ENCODE results near the gene POLR2I. TPM values are rescaled to one million over a fixed set of nuclear protein-coding genes. Genes with fewer than 3 reads are reported as not detected.

The POLR2I gene
- total RNA-seq, 4 donors from 2014 or later = 8.2 to 69.8 (median 25.2) TPM

DNA sequence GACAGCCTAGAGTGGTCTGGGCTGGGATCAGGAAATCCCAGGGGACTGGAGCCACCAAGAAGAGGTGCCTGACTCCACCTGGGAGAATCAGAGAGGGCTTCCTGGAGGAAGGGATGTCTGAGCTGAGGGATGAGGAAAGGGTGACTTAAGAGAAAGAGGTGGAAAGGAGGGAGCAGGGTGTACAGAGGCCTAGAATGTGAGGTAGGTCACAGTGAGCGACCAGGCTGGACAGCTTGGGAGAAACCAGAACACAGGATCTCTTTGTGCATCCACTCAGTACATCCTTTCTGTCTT is 1.6 kb upstream of the POLR2I start:
- Histone ChIP-seq H3K27me3 (no peaks in the 10 kb centered on the region), H3K9me3 (no peaks in the 10 kb centered on the region), H3K4me1 (peaks cover 0 to 8% of the 10 kb centered on the region in 2 donors), H3K27ac (peak overlapping the region in 1 of 2 donors; percentile 89), H3K36me3 (no peaks in the 10 kb centered on the region), H3K4me3 (peak overlapping the region; percentile 73 to 90)
- no peak for DNase-seq
- intact Hi-C loops (cut with DNase I; ENCODE audit: low total_unique reads) = loop anchor here (10.0 kb wide), 1 partner anchor 61 kb away; the partner anchor contains the start of genes THAP8 and WDR62
- TF ChIP-seq, protein P1, sequence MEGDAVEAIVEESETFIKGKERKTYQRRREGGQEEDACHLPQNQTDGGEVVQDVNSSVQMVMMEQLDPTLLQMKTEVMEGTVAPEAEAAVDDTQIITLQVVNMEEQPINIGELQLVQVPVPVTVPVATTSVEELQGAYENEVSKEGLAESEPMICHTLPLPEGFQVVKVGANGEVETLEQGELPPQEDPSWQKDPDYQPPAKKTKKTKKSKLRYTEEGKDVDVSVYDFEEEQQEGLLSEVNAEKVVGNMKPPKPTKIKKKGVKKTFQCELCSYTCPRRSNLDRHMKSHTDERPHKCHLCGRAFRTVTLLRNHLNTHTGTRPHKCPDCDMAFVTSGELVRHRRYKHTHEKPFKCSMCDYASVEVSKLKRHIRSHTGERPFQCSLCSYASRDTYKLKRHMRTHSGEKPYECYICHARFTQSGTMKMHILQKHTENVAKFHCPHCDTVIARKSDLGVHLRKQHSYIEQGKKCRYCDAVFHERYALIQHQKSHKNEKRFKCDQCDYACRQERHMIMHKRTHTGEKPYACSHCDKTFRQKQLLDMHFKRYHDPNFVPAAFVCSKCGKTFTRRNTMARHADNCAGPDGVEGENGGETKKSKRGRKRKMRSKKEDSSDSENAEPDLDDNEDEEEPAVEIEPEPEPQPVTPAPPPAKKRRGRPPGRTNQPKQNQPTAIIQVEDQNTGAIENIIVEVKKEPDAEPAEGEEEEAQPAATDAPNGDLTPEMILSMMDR (IDR thresholded peaks at IDR 0.05) = no peak
- no peak for TF ChIP-seq POLR2A (IDR thresholded peaks at IDR 0.05)

DNA sequence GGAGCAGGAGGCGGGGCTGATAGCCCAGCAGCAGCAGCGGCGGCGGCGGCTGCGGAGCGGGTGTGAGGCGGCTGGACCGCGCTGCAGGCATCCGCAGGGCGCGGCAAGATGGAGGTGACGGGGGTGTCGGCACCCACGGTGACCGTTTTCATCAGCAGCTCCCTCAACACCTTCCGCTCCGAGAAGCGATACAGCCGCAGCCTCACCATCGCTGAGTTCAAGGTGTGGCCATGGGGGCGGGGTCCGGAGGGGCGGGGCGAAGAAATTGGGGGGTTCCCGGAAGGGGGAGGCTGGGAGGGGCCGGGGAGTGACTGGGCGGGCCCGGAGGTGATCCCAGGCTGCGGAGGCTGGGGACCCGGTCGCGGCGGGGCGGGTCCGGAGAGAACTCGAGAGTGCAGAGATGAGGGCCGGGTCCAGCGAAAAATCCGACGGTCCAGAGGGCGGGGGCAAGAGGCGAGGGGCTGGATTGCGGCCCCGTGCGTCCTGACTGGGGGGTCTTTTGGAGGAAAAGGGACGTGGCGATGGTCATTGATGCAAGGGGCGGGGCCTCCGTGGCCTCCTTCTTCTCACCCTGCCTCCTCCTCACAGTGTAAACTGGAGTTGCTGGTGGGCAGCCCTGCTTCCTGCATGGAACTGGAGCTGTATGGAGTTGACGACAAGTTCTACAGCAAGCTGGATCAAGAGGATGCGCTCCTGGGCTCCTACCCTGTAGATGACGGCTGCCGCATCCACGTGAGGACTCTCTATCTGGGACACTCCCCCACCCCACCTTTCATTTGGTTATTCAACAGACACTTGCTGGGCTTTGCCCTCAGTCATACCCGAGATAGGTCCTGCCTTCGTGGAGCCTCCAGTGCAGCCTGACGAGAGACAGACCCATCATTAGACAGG is 1.0 kb upstream of the POLR2I start, which contains the start of gene TBCB:
TSS of gene TBCB (plus strand) at position 16 of the 891 bp plus-strand sequence. CDS start at position 109, 93 bp downstream.
- no peaks in the 10 kb centered on the region for H3K36me3 ChIP-seq
- no peaks in the 10 kb centered on the region for H3K27me3 ChIP-seq
- DNase-seq = peak in 1 of 2 donors; percentile 84
- H3K4me1 ChIP-seq = peaks cover 0 to 8% of the 10 kb centered on the region in 2 donors
- H3K4me3 ChIP-seq = peak within 1 kb of the TSS; percentile 78 to 90
- H3K27ac ChIP-seq = peak within 1 kb of the TSS; percentile 89
- H3K9me3 ChIP-seq = no peaks in the 10 kb centered on the region
- intact Hi-C loops (cut with DNase I; ENCODE audit: low total_unique reads) = loop anchor here (10.0 kb wide), 1 partner anchor 61 kb away; the partner anchor contains the start of genes THAP8 and WDR62
- TF ChIP-seq, protein P1 (IDR thresholded peaks at IDR 0.05) = no peak
- peak in 1 of 2 donors; percentile 77 for TF ChIP-seq POLR2A (IDR thresholded peaks at IDR 0.05)

DNA sequence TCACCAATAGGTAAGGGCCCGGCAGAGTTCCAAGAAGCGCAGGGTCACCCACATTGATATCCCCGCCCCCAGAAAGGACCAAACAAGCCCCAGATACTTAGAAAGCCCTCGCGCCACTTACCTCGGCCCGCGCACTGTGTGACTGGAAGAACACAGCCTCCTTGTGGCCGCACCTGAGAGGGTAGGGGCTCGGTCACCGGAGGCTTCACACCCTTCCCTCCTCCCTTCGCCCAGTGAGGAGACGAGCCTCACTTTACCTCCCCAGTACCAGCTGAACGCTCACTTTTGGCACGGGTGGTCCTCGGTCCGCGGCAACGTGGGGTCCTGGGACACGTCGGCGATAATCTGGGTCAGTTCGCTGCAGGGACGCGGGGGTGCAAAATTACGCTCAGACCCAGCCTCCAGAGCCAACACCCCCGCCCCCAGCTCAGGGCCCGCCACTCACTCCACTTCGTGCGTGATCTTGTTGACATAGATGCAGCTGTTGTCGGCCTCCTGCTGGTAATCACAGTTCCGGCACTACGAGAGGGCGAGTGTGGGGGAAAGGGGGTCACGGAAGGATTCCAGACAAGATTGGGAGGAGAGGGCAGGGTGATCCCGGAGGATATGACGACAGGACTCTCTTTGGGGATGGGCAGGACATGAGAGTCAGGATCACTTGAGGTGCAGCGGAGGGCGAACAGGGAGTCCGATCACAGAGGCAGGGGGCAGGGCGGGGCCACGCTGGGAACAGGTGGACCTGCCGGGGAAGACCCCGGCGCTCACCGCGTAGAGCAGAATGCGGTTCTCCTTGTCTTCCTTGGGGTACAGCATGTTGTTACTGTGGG is 568 bp downstream of the POLR2I start:
- peaks cover 0 to 8% of the 10 kb centered on the region in 2 donors for H3K4me1 ChIP-seq
- H3K27me3 ChIP-seq = no peaks in the 10 kb centered on the region
- no peaks in the 10 kb centered on the region for H3K36me3 ChIP-seq
- peak in 1 of 2 donors; percentile 42 for DNase-seq
- H3K4me3 ChIP-seq = peak overlapping the region; percentile 78 to 90
- TF ChIP-seq POLR2A (IDR thresholded peaks at IDR 0.05) = no peak
- TF ChIP-seq, protein P1 (IDR thresholded peaks at IDR 0.05) = no peak
- no peaks in the 10 kb centered on the region for H3K9me3 ChIP-seq
- peak overlapping the region; percentile 89 for H3K27ac ChIP-seq
- intact Hi-C loops (cut with DNase I; ENCODE audit: low total_unique reads) = loop anchor here (10.0 kb wide), 1 partner anchor 59 kb away; the partner anchor contains the start of genes THAP8 and WDR62

DNA sequence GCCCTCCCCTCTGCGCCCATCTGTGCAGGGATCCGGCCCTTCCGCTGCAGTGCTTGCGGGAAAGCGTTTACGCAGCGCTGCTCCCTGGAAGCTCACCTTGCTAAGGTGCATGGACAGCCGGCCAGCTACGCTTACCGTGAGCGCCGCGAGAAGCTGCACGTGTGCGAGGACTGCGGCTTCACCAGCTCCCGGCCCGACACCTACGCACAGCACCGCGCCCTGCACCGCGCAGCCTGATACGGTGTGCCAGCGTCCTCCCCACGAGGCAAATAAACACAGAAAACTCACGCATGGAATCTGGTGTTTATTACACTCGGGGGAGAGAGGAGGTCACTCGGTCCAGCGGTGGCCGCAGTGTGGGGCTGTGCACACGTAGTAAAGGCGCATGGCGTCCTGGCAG is 1.2 kb downstream of the POLR2I start:
- Histone ChIP-seq H3K36me3 (no peaks in the 10 kb centered on the region), H3K27me3 (no peaks in the 10 kb centered on the region), H3K27ac (no peak overlapping the region), H3K9me3 (no peaks in the 10 kb centered on the region), H3K4me3 (peak overlapping the region in 1 of 2 donors; percentile 78), H3K4me1 (peaks cover 0 to 8% of the 10 kb centered on the region in 2 donors)
- TF ChIP-seq POLR2A (IDR thresholded peaks at IDR 0.05) = no peak
- TF ChIP-seq, protein P1 (IDR thresholded peaks at IDR 0.05) = no peak
- intact Hi-C loops (cut with DNase I; ENCODE audit: low total_unique reads) = loop anchor here (10.0 kb wide), 1 partner anchor 59 kb away; the partner anchor contains the start of genes THAP8 and WDR62
- no peak for DNase-seq
